K562 (cell line): ENCODE results near the gene PRELID3B. TPM values are rescaled to one million over a fixed set of nuclear protein-coding genes. Genes with fewer than 3 reads are reported as not detected.
A peak's percentile ranks its signal among the peaks of the same experiment; 100 is the strongest.

ENCODE experiments used
- ATAC-seq: fragments of 200-7000 bp; cut with Tn5 transposase; 3 replicates; pipeline ENCODE4 v1.9.1; 2020; ENCODE audit warnings: moderate library complexity
- BruUV-seq: library from RNA; stranded (reverse); fragments of 400-500 nt; replicated peaks from 2 replicates; lab custom pipeline; 2021; lab: Mats Ljungman, UMichigan
- CTCF ChIA-PET: fragments of 300-600 bp; formaldehyde crosslinking; extraction: SDS; loops from one replicate; lab custom pipeline; 2021; ENCODE audit warnings: low intra/inter-chr PET ratio; lab: Yijun Ruan, JAX
- POLR2A ChIA-PET: fragments of 300-600, 350-650 bp; sonication (Branson Sonifier 250); formaldehyde crosslinking; extraction: SDS; loops from one replicate; lab custom pipeline; 2021; ENCODE audit warnings: antibody characterized with exemption, inconsistent platforms; lab: Yijun Ruan, JAX
- DNase-seq, 4 experiments: peaks; one replicate each; pipeline versions ENCODE4 v3.0.0 to v3.0.0-alpha.2; 2011 to 2018; ENCODE audit warnings: low spot score in 3 of 4, mixed read lengths in 3 of 4; ENCODE audit errors: extremely low read depth in 1 of 4
- FAIRE-seq: peaks from 2 replicates; lab custom pipeline; 2011; peaks lifted over from hg19 to GRCh38; lab: Jason Lieb, UNC
- H2AFZ ChIP-seq: 2 replicates; pipeline ENCODE4 v1.6.0; 2011; ENCODE audit warnings: low read depth, low read length, control low read depth, inconsistent platforms
- H3K27ac ChIP-seq: fragments of 200-600 bp; 3 replicates; pipeline ENCODE4 v1.8.0; 2011; ENCODE audit warnings: low read depth, mild to moderate bottlenecking, control low read depth, inconsistent platforms, low read length, moderate library complexity, mixed read lengths; ENCODE audit errors: extremely low read depth
- H3K27me3 ChIP-seq, 2 experiments: fragments of 300-600 bp in 1 of 2; 2 replicates in 1 of 2; 3 replicates in 1 of 2; pipeline versions ENCODE4 v1.6.0 to v1.8.0; 2011; ENCODE audit warnings: inconsistent platforms in 2 of 2, low read length in 2 of 2, mild to moderate bottlenecking in 1 of 2, mixed read lengths in 1 of 2, moderate library complexity in 1 of 2; ENCODE audit not compliant: control insufficient read depth in 2 of 2, insufficient read depth in 2 of 2
- H3K36me3 ChIP-seq: fragments of 300-600 bp; 3 replicates; pipeline ENCODE4 v1.8.0; 2011; ENCODE audit warnings: mild to moderate bottlenecking, low read length, inconsistent platforms; ENCODE audit not compliant: control insufficient read depth, insufficient read depth
- H3K4me1 ChIP-seq, 2 experiments: fragments of 200-600 bp in 1 of 2; replicated peaks in 1 of 2; 2 replicates in 1 of 2; 3 replicates in 1 of 2; pipeline versions ENCODE4 v1.5.1 to v1.8.0; 2011; ENCODE audit warnings: inconsistent platforms in 2 of 2, low read length in 2 of 2, mild to moderate bottlenecking in 1 of 2, mixed read lengths in 1 of 2, moderate library complexity in 1 of 2; ENCODE audit not compliant: control insufficient read depth in 2 of 2, insufficient read depth in 2 of 2
- H3K4me2 ChIP-seq: 2 replicates; pipeline ENCODE4 v1.6.1; 2011; ENCODE audit warnings: low read length, control low read depth, inconsistent platforms, mixed read lengths; ENCODE audit not compliant: insufficient read depth
- H3K4me3 ChIP-seq: fragments of 200-600 bp; sonication (generic), shearing (Covaris generic); 2 replicates; pipeline ENCODE4 v1.5.1; 2016; ENCODE audit warnings: control low read depth, inconsistent platforms
- H3K79me2 ChIP-seq: fragments of 200-600 bp; 3 replicates; pipeline ENCODE4 v1.8.0; 2011; ENCODE audit warnings: low read length, inconsistent platforms; ENCODE audit not compliant: control insufficient read depth, insufficient read depth
- H3K9ac ChIP-seq, 2 experiments: 2 replicates each; pipeline versions ENCODE4 v1.6.0 to v1.6.1; 2011; ENCODE audit warnings: low read depth in 2 of 2, low read length in 2 of 2, control low read depth in 1 of 2, inconsistent platforms in 1 of 2, mild to moderate bottlenecking in 1 of 2, mixed read lengths in 1 of 2; ENCODE audit not compliant: insufficient read depth in 1 of 2
- H3K9me1 ChIP-seq: one replicate; pipeline ENCODE4 v1.6.0; 2011; ENCODE audit warnings: inconsistent platforms, mild to moderate bottlenecking, low read length, moderate library complexity; ENCODE audit not compliant: control insufficient read depth, insufficient read depth
- H3K9me3 ChIP-seq: replicated peaks from 2 replicates; pipeline ENCODE4 v1.5.1; 2011; ENCODE audit warnings: low read depth, low read length, inconsistent platforms; ENCODE audit not compliant: control insufficient read depth, insufficient read depth
- H4K20me1 ChIP-seq: replicated peaks from 2 replicates; pipeline ENCODE4 v1.6.1; 2011; ENCODE audit warnings: low read length, inconsistent platforms, mixed read lengths; ENCODE audit not compliant: control insufficient read depth, insufficient read depth
- BHLHE40 ChIP-seq: IDR thresholded peaks from 2 replicates; pipeline ENCODE4 v1.6.1; 2011; ENCODE audit warnings: low read length, improper control_type of control experiment
- CC2D1A ChIP-seq: fragments of 450-650 bp; IDR thresholded peaks from 2 replicates; pipeline ENCODE4 v1.6.1; 2017; ENCODE audit warnings: mild to moderate bottlenecking
- CSDE1 ChIP-seq, 2 experiments: fragments of 450-650 bp; IDR thresholded peaks; 2 replicates each; pipeline ENCODE4 v1.6.1; 2016; ENCODE audit warnings: mild to moderate bottlenecking in 1 of 2
- EP300 ChIP-seq: IDR thresholded peaks from 2 replicates; pipeline ENCODE4 v1.6.1; 2012; ENCODE audit warnings: low read length, improper control_type of control experiment
- HSF4 ChIP-seq: fragments of 250-450 bp; sonication (Bioruptor Pico); IDR thresholded peaks from 2 replicates; pipeline ENCODE4 v2.1.2; 2022; ENCODE audit warnings: mild to moderate bottlenecking, moderate library complexity, borderline replicate concordance
- KDM2B ChIP-seq: fragments of 250-450 bp; sonication (Bioruptor Pico); IDR thresholded peaks from 2 replicates; pipeline ENCODE4 v1.8.0; 2021; ENCODE audit warnings: mild to moderate bottlenecking, moderate library complexity
- MAFG ChIP-seq: fragments of 450-650 bp; conservative IDR thresholded peaks from 2 replicates; pipeline ENCODE4 v1.6.1; 2016; ENCODE audit warnings: missing genetic modification characterization, missing compliant biosample characterization
- MAFK ChIP-seq: IDR thresholded peaks from 2 replicates; pipeline ENCODE4 v1.6.1; 2011; ENCODE audit warnings: low read length, improper control_type of control experiment
- NR2C2 ChIP-seq, 2 experiments: fragments of 200-800 bp in 1 of 2; sonication (Bioruptor generic) in 1 of 2; sonication (generic) in 1 of 2; formaldehyde crosslinking in 1 of 2; IDR thresholded peaks; 2 replicates each; pipeline versions ENCODE4 v1.6.1 to v1.8.0; 2016 to 2022; ENCODE audit warnings: mild to moderate bottlenecking in 1 of 2, missing compliant biosample characterization in 1 of 2, missing genetic modification characterization in 1 of 2, missing genetic modification reagents in 1 of 2
- PHF8 ChIP-seq: fragments of 200-600 bp; sonication (generic); IDR thresholded peaks from 2 replicates; pipeline ENCODE4 v1.6.1; 2012; ENCODE audit warnings: mixed run types, mild to moderate bottlenecking, inconsistent platforms, low read length, moderate library complexity, borderline replicate concordance
- PRMT5 ChIP-seq: sonication (generic); formaldehyde crosslinking; IDR thresholded peaks from 2 replicates; pipeline ENCODE4 v1.5.0; 2020; ENCODE audit warnings: missing genetic modification reagents
- PTTG1 ChIP-seq: fragments of 450-650 bp; IDR thresholded peaks from 2 replicates; pipeline ENCODE4 v1.6.1; 2016; ENCODE audit warnings: low read depth, mild to moderate bottlenecking, missing genetic modification characterization, missing compliant biosample characterization
- RCOR1 ChIP-seq, 2 experiments: IDR thresholded peaks; 2 replicates each; pipeline ENCODE4 v1.6.1; 2012; ENCODE audit warnings: low read depth in 2 of 2, low read length in 2 of 2, borderline replicate concordance in 1 of 2, improper control_type of control experiment in 1 of 2
- SAP30 ChIP-seq: fragments of 200-600 bp; sonication (generic); IDR thresholded peaks from 2 replicates; pipeline ENCODE4 v1.6.1; 2012; ENCODE audit warnings: borderline replicate concordance, low read depth, mild to moderate bottlenecking, moderate library complexity, low read length, control low read depth, inconsistent platforms; ENCODE audit not compliant: insufficient read depth, poor library complexity, severe bottlenecking
- ZNF830 ChIP-seq: fragments of 250-450 bp; sonication (Bioruptor Pico); IDR thresholded peaks from 2 replicates; pipeline ENCODE4 v1.5.0; 2021; ENCODE audit warnings: mild to moderate bottlenecking
- WGBS: fragments of 100-300 bp; shearing (Covaris generic); methylation state at CpG from one replicate; pipeline ENCODE4 v1.1.6; 2016; ENCODE audit warnings: low coverage, mixed read lengths; ENCODE audit not compliant: insufficient coverage; ENCODE audit errors: missing lambda C conversion rate; 5-methylcytosine and 5-hydroxymethylcytosine counted together
- in situ Hi-C: fragments of 300-500 bp; cut with MboI; formaldehyde crosslinking; loops from 4 replicates; pipeline ENCODE4 v1.15.0; 2018; ENCODE audit warnings: inconsistent platforms, mixed read lengths
- intact Hi-C: fragments of 100-400 bp; cut with micrococcal nuclease; formaldehyde crosslinking; loops from 2 replicates; pipeline ENCODE4 v1.14.2; 2022
- polyA plus RNA-seq, 8 experiments: library from polyadenylated mRNA; depleted of rRNA in 4 of 8; stranded (reverse) in 5 of 8; unstranded in 3 of 8; fragments of >200 nt; fragmentation: Nextera tagmentation in 2 of 8; fragmentation: Illumina TruSeq in 1 of 8; extraction: Ambion mirVana in 2 of 8; extraction: Trizol in 1 of 8; gene quantifications; 2 replicates each; pipeline versions ENCODE4 v1.2.1 to v1.2.3, GENCODE V29; 2011 to 2014; ENCODE audit warnings: inconsistent platforms in 1 of 8, missing spikeins in 1 of 8
- total RNA-seq, 7 experiments: library from RNA; depleted of rRNA in 6 of 7; stranded (reverse); fragments of >200 nt in 6 of 7; fragmentation: Illumina TruSeq in 2 of 7; extraction: Trizol in 2 of 7; gene quantifications; 2 replicates each; pipeline versions ENCODE4 v1.2.1 to v1.2.3, GENCODE V29; 2011 to 2021; ENCODE audit warnings: low replicate concordance in 1 of 7
- TF ChIP-seq, protein P1 (sequence below): fragments of 450-650 bp; IDR thresholded peaks from 2 replicates; pipeline ENCODE4 v1.6.1; 2016
- TF ChIP-seq, protein P2 (sequence below): fragments of 450-650 bp; IDR thresholded peaks from 2 replicates; pipeline ENCODE4 v1.6.1; 2016; ENCODE audit warnings: borderline replicate concordance
- TF ChIP-seq, protein P3 (sequence below): sonication (generic); formaldehyde crosslinking; IDR thresholded peaks from 2 replicates; pipeline ENCODE4 v1.8.1; 2023; ENCODE audit warnings: mild to moderate bottlenecking, missing genetic modification reagents

PRELID3B gene
- total and polyA plus RNA-seq, 9 of the 15 experiments (the other 6 are each of a cell fraction or from before 2014, with no cell fraction given), result 77.0 to 186 (median 101) TPM

DNA sequence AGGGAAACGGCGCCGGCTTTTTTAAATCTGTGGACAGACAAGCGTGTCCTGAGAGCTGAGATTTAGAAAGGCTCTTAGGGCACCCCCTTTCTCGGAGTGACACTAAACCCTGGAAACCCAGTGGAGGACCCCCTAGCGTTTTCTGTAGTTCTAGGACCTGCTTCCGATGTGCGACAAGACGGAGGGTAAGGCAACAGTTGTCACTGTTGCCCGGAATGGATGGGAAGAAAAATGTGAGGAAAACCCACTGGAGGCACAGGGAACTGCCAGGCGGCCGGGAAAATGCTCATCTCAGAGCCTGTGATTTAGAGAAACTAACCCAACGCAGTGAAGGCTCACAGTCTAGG lies 9.9 kb downstream of the PRELID3B start:
- intact Hi-C loops (loop anchor here (5.0 kb wide), 2 partner anchors 50 to 140 kb away; partner anchors contain the start of gene NELFCD), in situ Hi-C loops (no loop called here)
- DNase-seq (no peak), FAIRE-seq (peak; percentile 29), ATAC-seq (no peak; the same call in 2 of the 3 replicates)
- 1% methylated on average over 13 of the region's 13 CpGs for WGBS
- Histone ChIP-seq H3K27ac (peak overlapping the region; percentile 96), H3K27me3 (no peaks in the 10 kb centered on the region), H3K36me3 (peaks cover 88% of the 10 kb centered on the region), H3K4me3 (peak overlapping the region; percentile 84), H3K79me2 (peaks cover 70% of the 10 kb centered on the region), H3K9me1 (no peaks in the 10 kb centered on the region), H4K20me1 (no peaks in the 10 kb centered on the region), H3K9ac (peak overlapping the region; percentile 56 to 89), H2AFZ (peak overlapping the region; percentile 60; the same call in 1 of the 2 replicates), H3K4me1 (peaks cover 10 to 18% of the 10 kb centered on the region in 2 experiments; a peak in 4 of 5 replicates), H3K4me2 (peak overlapping the region; percentile 75), H3K9me3 (no peaks in the 10 kb centered on the region)
- TSS peak; percentile 96 for BruUV-seq
- ChIA-PET CTCF (no interaction called here), POLR2A (interaction anchor here (0.5 to 4.5 kb wide), 12 partner anchors 9 to 329 kb away, joined by 3 to 31 read pairs (median 4); partner anchors contain the start of genes PRELID3B and TUBB1)
- TF ChIP-seq, protein P1, sequence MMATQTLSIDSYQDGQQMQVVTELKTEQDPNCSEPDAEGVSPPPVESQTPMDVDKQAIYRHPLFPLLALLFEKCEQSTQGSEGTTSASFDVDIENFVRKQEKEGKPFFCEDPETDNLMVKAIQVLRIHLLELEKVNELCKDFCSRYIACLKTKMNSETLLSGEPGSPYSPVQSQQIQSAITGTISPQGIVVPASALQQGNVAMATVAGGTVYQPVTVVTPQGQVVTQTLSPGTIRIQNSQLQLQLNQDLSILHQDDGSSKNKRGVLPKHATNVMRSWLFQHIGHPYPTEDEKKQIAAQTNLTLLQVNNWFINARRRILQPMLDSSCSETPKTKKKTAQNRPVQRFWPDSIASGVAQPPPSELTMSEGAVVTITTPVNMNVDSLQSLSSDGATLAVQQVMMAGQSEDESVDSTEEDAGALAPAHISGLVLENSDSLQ, result no peak
- 0 out of 2 replicates have a peak, but pooled peaks have one; percentile 72 for TF ChIP-seq KDM2B
- TF ChIP-seq PHF8, result no peak
- TF ChIP-seq HSF4 (CRISPR knock-in tag), result 0 out of 2 replicates have a peak, but pooled peaks have one; percentile 14
- no peak for TF ChIP-seq NR2C2 (CRISPR knock-in tag; IDR thresholded peaks at IDR 0.05)
- TF ChIP-seq NR2C2 (tag; IDR thresholded peaks at IDR 0.05), result peak; percentile 0; the same call in 1 of the 2 replicates
- 0 out of 2 replicates have a peak, but pooled peaks have one; percentile 19 for TF ChIP-seq ZNF830 (CRISPR knock-in tag)
- 0 out of 2 replicates have a peak, but pooled peaks have one; percentile 2 for TF ChIP-seq EP300
- TF ChIP-seq CC2D1A, result no peak
- peak; percentile 22; the same call in 1 of the 2 replicates for TF ChIP-seq BHLHE40
- peak; percentile 85 to 88 for TF ChIP-seq RCOR1 (IDR thresholded peaks at IDR 0.05; ENCODE audit: borderline replicate concordance in 1 of 2, low read depth in 2 of 2, low read length in 2 of 2)
- no peak for TF ChIP-seq MAFG (tag)
- TF ChIP-seq, protein P2, sequence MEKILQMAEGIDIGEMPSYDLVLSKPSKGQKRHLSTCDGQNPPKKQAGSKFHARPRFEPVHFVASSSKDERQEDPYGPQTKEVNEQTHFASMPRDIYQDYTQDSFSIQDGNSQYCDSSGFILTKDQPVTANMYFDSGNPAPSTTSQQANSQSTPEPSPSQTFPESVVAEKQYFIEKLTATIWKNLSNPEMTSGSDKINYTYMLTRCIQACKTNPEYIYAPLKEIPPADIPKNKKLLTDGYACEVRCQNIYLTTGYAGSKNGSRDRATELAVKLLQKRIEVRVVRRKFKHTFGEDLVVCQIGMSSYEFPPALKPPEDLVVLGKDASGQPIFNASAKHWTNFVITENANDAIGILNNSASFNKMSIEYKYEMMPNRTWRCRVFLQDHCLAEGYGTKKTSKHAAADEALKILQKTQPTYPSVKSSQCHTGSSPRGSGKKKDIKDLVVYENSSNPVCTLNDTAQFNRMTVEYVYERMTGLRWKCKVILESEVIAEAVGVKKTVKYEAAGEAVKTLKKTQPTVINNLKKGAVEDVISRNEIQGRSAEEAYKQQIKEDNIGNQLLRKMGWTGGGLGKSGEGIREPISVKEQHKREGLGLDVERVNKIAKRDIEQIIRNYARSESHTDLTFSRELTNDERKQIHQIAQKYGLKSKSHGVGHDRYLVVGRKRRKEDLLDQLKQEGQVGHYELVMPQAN, result peak; percentile 23; the same call in 1 of the 2 replicates
- TF ChIP-seq MAFK, result no peak
- peak; percentile 28 for TF ChIP-seq SAP30
- TF ChIP-seq PRMT5, result no peak
- no peak for TF ChIP-seq PTTG1 (tag)
- no peak for TF ChIP-seq CSDE1 (IDR thresholded peaks at IDR 0.05)
- TF ChIP-seq, protein P3, sequence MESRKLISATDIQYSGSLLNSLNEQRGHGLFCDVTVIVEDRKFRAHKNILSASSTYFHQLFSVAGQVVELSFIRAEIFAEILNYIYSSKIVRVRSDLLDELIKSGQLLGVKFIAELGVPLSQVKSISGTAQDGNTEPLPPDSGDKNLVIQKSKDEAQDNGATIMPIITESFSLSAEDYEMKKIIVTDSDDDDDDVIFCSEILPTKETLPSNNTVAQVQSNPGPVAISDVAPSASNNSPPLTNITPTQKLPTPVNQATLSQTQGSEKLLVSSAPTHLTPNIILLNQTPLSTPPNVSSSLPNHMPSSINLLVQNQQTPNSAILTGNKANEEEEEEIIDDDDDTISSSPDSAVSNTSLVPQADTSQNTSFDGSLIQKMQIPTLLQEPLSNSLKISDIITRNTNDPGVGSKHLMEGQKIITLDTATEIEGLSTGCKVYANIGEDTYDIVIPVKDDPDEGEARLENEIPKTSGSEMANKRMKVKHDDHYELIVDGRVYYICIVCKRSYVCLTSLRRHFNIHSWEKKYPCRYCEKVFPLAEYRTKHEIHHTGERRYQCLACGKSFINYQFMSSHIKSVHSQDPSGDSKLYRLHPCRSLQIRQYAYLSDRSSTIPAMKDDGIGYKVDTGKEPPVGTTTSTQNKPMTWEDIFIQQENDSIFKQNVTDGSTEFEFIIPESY (CRISPR knock-in tag), result peak; percentile 46; the same call in 1 of the 2 replicates
